K562 (cell line): ENCODE data around the gene SLC26A5. TPM values are rescaled to one million over a fixed set of nuclear protein-coding genes. Genes with fewer than 3 reads are reported as not detected.

Source experiments
- EHMT2 ChIP-seq: fragments of 450-650 bp; IDR thresholded peaks from 2 replicates; pipeline ENCODE4 v1.6.1; 2018; ENCODE audit warnings: antibody characterized with exemption
- GTF2A2 ChIP-seq: IDR thresholded peaks from 2 replicates; pipeline ENCODE4 v1.6.1; 2016; ENCODE audit warnings: mild to moderate bottlenecking, missing genetic modification characterization, missing compliant biosample characterization
- GTF2B ChIP-seq: IDR thresholded peaks from 2 replicates; pipeline ENCODE4 v1.6.1; 2011; ENCODE audit not compliant: insufficient read length; ENCODE audit errors: extremely low read depth
- HNRNPLL ChIP-seq: fragments of 200-400 bp; formaldehyde crosslinking; IDR thresholded peaks from 2 replicates; pipeline ENCODE4 v1.6.1; 2017; ENCODE audit warnings: low read length, low read depth, mild to moderate bottlenecking; ENCODE audit not compliant: poor library complexity, severe bottlenecking
- L3MBTL2 ChIP-seq: fragments of 450-650 bp; IDR thresholded peaks from 2 replicates; pipeline ENCODE4 v1.6.1; 2016; ENCODE audit warnings: mild to moderate bottlenecking, moderate library complexity
- MTA3 ChIP-seq: fragments of 450-650 bp; formaldehyde crosslinking; IDR thresholded peaks from 2 replicates; pipeline ENCODE4 v1.6.1; 2017; ENCODE audit warnings: mild to moderate bottlenecking, borderline replicate concordance
- MYC ChIP-seq, 2 experiments: fragments of 250-450 bp in 1 of 2; sonication (Bioruptor Pico) in 1 of 2; IDR thresholded peaks; 2 replicates each; pipeline versions ENCODE4 v1.5.1 to v1.6.1; 2012 to 2021; ENCODE audit warnings: low read depth in 2 of 2, borderline replicate concordance in 1 of 2, improper control_type of control experiment in 1 of 2, low read length in 1 of 2, mild to moderate bottlenecking in 1 of 2, moderate library complexity in 1 of 2
- NR2C1 ChIP-seq, 2 experiments: fragments of 450-650 bp; IDR thresholded peaks; 2 replicates each; pipeline ENCODE4 v1.6.1; 2017; ENCODE audit warnings: mild to moderate bottlenecking in 2 of 2, antibody characterized with exemption in 1 of 2, inconsistent platforms in 1 of 2, missing compliant biosample characterization in 1 of 2, missing genetic modification characterization in 1 of 2
- POLR2AphosphoS5 ChIP-seq: IDR thresholded peaks from 2 replicates; pipeline ENCODE4 v1.6.1; 2011; ENCODE audit warnings: mild to moderate bottlenecking, low read depth, low read length, moderate library complexity; ENCODE audit not compliant: control insufficient read depth, insufficient read depth
- SAP30 ChIP-seq: fragments of 200-600 bp; sonication (generic); IDR thresholded peaks from 2 replicates; pipeline ENCODE4 v1.6.1; 2012; ENCODE audit warnings: borderline replicate concordance, low read depth, mild to moderate bottlenecking, moderate library complexity, low read length, control low read depth, inconsistent platforms; ENCODE audit not compliant: insufficient read depth, poor library complexity, severe bottlenecking
- TCF3 ChIP-seq: sonication (generic); formaldehyde crosslinking; IDR thresholded peaks from 2 replicates; pipeline ENCODE4 v1.4.0; 2020; ENCODE audit warnings: mild to moderate bottlenecking, missing genetic modification reagents
- ZBED1 ChIP-seq: IDR thresholded peaks from 2 replicates; pipeline ENCODE4 v1.6.1; 2014
- ZBTB1 ChIP-seq: sonication (generic); formaldehyde crosslinking; IDR thresholded peaks from 2 replicates; pipeline ENCODE4 v1.8.1; 2023; ENCODE audit warnings: missing genetic modification reagents, low read depth, mild to moderate bottlenecking, borderline replicate concordance
- ZHX1 ChIP-seq: fragments of 150-350 bp; conservative IDR thresholded peaks from 2 replicates; pipeline ENCODE4 v1.6.1; 2014; ENCODE audit warnings: low read length
- ZNF184 ChIP-seq: sonication (generic); formaldehyde crosslinking; IDR thresholded peaks from 2 replicates; pipeline ENCODE4 v1.5.0; 2020; ENCODE audit warnings: missing genetic modification reagents
- ZNF197 ChIP-seq: fragments of 200-800 bp; sonication (Bioruptor generic); IDR thresholded peaks from 2 replicates; pipeline ENCODE4 v1.6.1; 2016; ENCODE audit warnings: low read depth, missing genetic modification characterization, missing compliant biosample characterization
- ZNF384 ChIP-seq: IDR thresholded peaks from 2 replicates; pipeline ENCODE4 v1.6.1; 2012; ENCODE audit warnings: low read depth, low read length, improper control_type of control experiment
- polyA plus RNA-seq, 8 experiments: library from polyadenylated mRNA; depleted of rRNA in 4 of 8; stranded (reverse) in 5 of 8; unstranded in 3 of 8; fragments of >200 nt; fragmentation: Nextera tagmentation in 2 of 8; fragmentation: Illumina TruSeq in 1 of 8; extraction: Ambion mirVana in 2 of 8; extraction: Trizol in 1 of 8; gene quantifications; 2 replicates each; pipeline versions ENCODE4 v1.2.1 to v1.2.3, GENCODE V29; 2011 to 2014; ENCODE audit warnings: inconsistent platforms in 1 of 8, missing spikeins in 1 of 8
- total RNA-seq, 7 experiments: library from RNA; depleted of rRNA in 6 of 7; stranded (reverse); fragments of >200 nt in 6 of 7; fragmentation: Illumina TruSeq in 2 of 7; extraction: Trizol in 2 of 7; gene quantifications; 2 replicates each; pipeline versions ENCODE4 v1.2.1 to v1.2.3, GENCODE V29; 2011 to 2021; ENCODE audit warnings: low replicate concordance in 1 of 7
- TF ChIP-seq, protein P1 (sequence below): fragments of 250-450 bp; sonication (Bioruptor Pico); IDR thresholded peaks from 2 replicates; pipeline ENCODE4 v1.4.0; 2020; ENCODE audit warnings: mild to moderate bottlenecking, moderate library complexity

Gene SLC26A5
- total and polyA plus RNA-seq, 9 of the 15 experiments (the other 6 are each of a cell fraction or from before 2014, with no cell fraction given): not detected

DNA sequence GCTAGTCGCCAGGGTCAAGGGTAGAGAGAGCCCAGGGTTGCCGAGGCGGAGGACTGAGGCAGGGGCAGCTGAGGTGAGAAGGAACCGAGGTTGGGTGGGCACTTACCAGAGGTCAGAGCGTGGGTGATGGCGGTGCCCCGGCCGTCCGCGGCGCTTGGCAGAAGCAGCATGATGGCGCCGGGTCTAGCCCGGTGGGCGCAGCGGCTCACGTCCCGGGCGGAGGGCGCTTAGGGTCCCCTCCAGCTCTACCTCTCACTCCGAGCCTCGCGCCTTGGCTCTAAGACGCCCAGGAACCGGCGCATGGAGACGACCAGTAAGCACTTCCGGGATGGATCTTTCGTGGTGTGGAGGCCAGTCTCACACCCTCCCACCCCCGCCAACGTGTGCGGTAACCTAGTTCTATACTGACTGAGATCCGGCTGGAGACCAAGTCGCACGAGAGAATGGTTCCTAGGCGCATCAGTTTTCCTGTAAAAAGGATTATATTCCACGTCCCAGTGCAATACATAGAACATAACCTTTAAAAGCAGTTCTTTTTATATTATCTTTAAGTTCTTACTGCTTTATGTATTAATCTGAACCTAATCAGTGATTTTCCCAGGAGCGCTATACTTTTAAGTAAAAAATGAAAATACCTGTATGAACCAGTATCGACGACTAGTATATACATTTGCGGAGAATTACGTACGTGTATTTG, 101.4 kb downstream of the SLC26A5 start, which contains the start of gene DNAJC2 (continued):
- TF ChIP-seq NR2C1 (IDR thresholded peaks at IDR 0.05) (peak; percentile 93), NR2C1 (tag; IDR thresholded peaks at IDR 0.05) (peak; percentile 95), MYC (IDR thresholded peaks at IDR 0.05; ENCODE audit: low read depth, low read length) (peak; percentile 99), MYC (CRISPR knock-in tag; IDR thresholded peaks at IDR 0.05; ENCODE audit: borderline replicate concordance, low read depth) (peak; percentile 96), ZNF184 (no peak), ZNF197 (CRISPR knock-in tag) (no peak), HNRNPLL (no peak), MTA3 (peak; percentile 91), SAP30 (peak; percentile 96), GTF2B (no peak), EHMT2 (no peak), ZHX1 (no peak), ZNF384 (peak; percentile 34; the same call in 1 of the 2 replicates), ZBED1 (no peak), TCF3 (CRISPR knock-in tag) (peak; percentile 27; the same call in 1 of the 2 replicates), GTF2A2 (tag) (peak; percentile 85; the same call in 1 of the 2 replicates), ZBTB1 (CRISPR knock-in tag) (no peak), L3MBTL2 (peak; percentile 98), POLR2AphosphoS5 (peak; percentile 96)
- TF ChIP-seq, protein P1, sequence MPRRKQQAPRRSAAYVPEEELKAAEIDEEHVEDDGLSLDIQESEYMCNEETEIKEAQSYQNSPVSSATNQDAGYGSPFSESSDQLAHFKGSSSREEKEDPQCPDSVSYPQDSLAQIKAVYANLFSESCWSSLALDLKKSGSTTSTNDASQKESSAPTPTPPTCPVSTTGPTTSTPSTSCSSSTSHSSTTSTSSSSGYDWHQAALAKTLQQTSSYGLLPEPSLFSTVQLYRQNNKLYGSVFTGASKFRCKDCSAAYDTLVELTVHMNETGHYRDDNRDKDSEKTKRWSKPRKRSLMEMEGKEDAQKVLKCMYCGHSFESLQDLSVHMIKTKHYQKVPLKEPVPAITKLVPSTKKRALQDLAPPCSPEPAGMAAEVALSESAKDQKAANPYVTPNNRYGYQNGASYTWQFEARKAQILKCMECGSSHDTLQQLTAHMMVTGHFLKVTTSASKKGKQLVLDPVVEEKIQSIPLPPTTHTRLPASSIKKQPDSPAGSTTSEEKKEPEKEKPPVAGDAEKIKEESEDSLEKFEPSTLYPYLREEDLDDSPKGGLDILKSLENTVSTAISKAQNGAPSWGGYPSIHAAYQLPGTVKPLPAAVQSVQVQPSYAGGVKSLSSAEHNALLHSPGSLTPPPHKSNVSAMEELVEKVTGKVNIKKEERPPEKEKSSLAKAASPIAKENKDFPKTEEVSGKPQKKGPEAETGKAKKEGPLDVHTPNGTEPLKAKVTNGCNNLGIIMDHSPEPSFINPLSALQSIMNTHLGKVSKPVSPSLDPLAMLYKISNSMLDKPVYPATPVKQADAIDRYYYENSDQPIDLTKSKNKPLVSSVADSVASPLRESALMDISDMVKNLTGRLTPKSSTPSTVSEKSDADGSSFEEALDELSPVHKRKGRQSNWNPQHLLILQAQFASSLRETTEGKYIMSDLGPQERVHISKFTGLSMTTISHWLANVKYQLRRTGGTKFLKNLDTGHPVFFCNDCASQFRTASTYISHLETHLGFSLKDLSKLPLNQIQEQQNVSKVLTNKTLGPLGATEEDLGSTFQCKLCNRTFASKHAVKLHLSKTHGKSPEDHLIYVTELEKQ (CRISPR knock-in tag): no peak
